ENCODE data around the gene NXPE1.

NXPE1 gene

GRCh38 chr11:114566276-114566675, 6.6 kb upstream of the NXPE1 start:
- Histone ChIP-seq H3K4me3 (ENCODE audit: low read depth, low read length) (no peak overlapping the region), H3K27me3 (no peaks in the 10 kb centered on the region), H3K9me3 (no peaks in the 10 kb centered on the region), H3K36me3 (no peaks in the 10 kb centered on the region), H3K4me1 (no peaks in the 10 kb centered on the region)
- DNase-seq = no peak
- no peak for TF ChIP-seq CTCF (IDR thresholded peaks at IDR 0.05; ENCODE audit: low read depth, low read length)

GRCh38 chr11:114564831-114565230, 5.2 kb upstream of the NXPE1 start:
- Histone ChIP-seq H3K4me1 (no peaks in the 10 kb centered on the region), H3K36me3 (no peaks in the 10 kb centered on the region), H3K27me3 (no peaks in the 10 kb centered on the region), H3K4me3 (ENCODE audit: low read depth, low read length) (no peak overlapping the region), H3K9me3 (no peaks in the 10 kb centered on the region)
- no peak for DNase-seq
- no peak for TF ChIP-seq CTCF (IDR thresholded peaks at IDR 0.05; ENCODE audit: low read depth, low read length)

- H3K9me3 ChIP-seq = no peaks in the 10 kb centered on the region
- no peaks in the 10 kb centered on the region for H3K27me3 ChIP-seq
- H3K4me3 ChIP-seq (ENCODE audit: low read depth, low read length) = no peak overlapping the region
- no peak for DNase-seq
- no peaks in the 10 kb centered on the region for H3K4me1 ChIP-seq
- no peaks in the 10 kb centered on the region for H3K36me3 ChIP-seq
- no peak for TF ChIP-seq CTCF (IDR thresholded peaks at IDR 0.05; ENCODE audit: low read depth, low read length)
Observed at GRCh38 chr11:114563077-114563476, 3.4 kb upstream of the NXPE1 start.

GRCh38 chr11:114562166-114562916, 2.7 kb upstream of the NXPE1 start:
- TF ChIP-seq CTCF (IDR thresholded peaks at IDR 0.05; ENCODE audit: low read depth, low read length) = no peak
- Histone ChIP-seq H3K4me3 (ENCODE audit: low read depth, low read length) (no peak overlapping the region), H3K9me3 (no peaks in the 10 kb centered on the region), H3K36me3 (no peaks in the 10 kb centered on the region), H3K4me1 (no peaks in the 10 kb centered on the region), H3K27me3 (no peaks in the 10 kb centered on the region)
- DNase-seq = no peak

GRCh38 chr11:114556135-114556534, 3.5 kb downstream of the NXPE1 start:
- DNase-seq = no peak
- no peaks in the 10 kb centered on the region for H3K4me1 ChIP-seq
- H3K9me3 ChIP-seq = no peaks in the 10 kb centered on the region
- peaks cover 4% of the 10 kb centered on the region; the same call in 1 of the 2 replicates for H3K27me3 ChIP-seq
- no peak overlapping the region for H3K4me3 ChIP-seq (ENCODE audit: low read depth, low read length)
- TF ChIP-seq CTCF (IDR thresholded peaks at IDR 0.05; ENCODE audit: low read depth, low read length) = no peak
- no peaks in the 10 kb centered on the region for H3K36me3 ChIP-seq

- H3K4me3 ChIP-seq (ENCODE audit: low read depth, low read length) = no peak overlapping the region
- no peaks in the 10 kb centered on the region for H3K9me3 ChIP-seq
- DNase-seq = no peak
- H3K36me3 ChIP-seq = no peaks in the 10 kb centered on the region
- TF ChIP-seq CTCF (IDR thresholded peaks at IDR 0.05; ENCODE audit: low read depth, low read length) = no peak
- H3K27me3 ChIP-seq = peaks cover 6% of the 10 kb centered on the region
- H3K4me1 ChIP-seq = no peaks in the 10 kb centered on the region
Observed at GRCh38 chr11:114553642-114554041, 6.0 kb downstream of the NXPE1 start.

All from BE2C (cell line).